KMS-11 (cell line): ENCODE results near the gene TRAFD1.

Source experiments
- H2AFZ ChIP-seq: fragments of 200-600 bp; sonication (generic); 2 replicates; pipeline ENCODE4 v1.6.1; 2016; ENCODE audit warnings: antibody characterized with exemption, mixed run types, low read depth
- H3K27ac ChIP-seq: fragments of 200-600 bp; sonication (generic); 2 replicates; pipeline ENCODE4 v1.6.1; 2016; ENCODE audit warnings: mild to moderate bottlenecking, mixed run types
- H3K27me3 ChIP-seq: fragments of 200-600 bp; sonication (generic); 2 replicates; pipeline ENCODE4 v1.6.1; 2017; ENCODE audit warnings: mild to moderate bottlenecking, low read depth, mixed run types, moderate library complexity; ENCODE audit not compliant: insufficient read depth
- H3K36me3 ChIP-seq: fragments of 200-600 bp; sonication (generic); 2 replicates; pipeline ENCODE4 v1.6.1; 2017; ENCODE audit warnings: mild to moderate bottlenecking, mixed run types; ENCODE audit not compliant: insufficient read depth
- H3K4me1 ChIP-seq: fragments of 200-600 bp; sonication (generic); 2 replicates; pipeline ENCODE4 v1.6.1; 2016; ENCODE audit warnings: mild to moderate bottlenecking, low read depth, mixed run types; ENCODE audit not compliant: poor library complexity, severe bottlenecking
- H3K4me2 ChIP-seq: fragments of 200-600 bp; sonication (generic); 2 replicates; pipeline ENCODE4 v1.7.0; 2016; ENCODE audit warnings: mild to moderate bottlenecking, mixed run types
- H3K4me3 ChIP-seq: fragments of 200-600 bp; sonication (generic); IDR thresholded peaks from 2 replicates; pipeline ENCODE4 v1.6.1; 2017; ENCODE audit warnings: low read depth, low read length, mixed read lengths; ENCODE audit not compliant: insufficient read depth
- H3K79me2 ChIP-seq: fragments of 200-600 bp; sonication (generic); 2 replicates; pipeline ENCODE4 v1.6.1; 2016; ENCODE audit warnings: low read depth, mixed run types; ENCODE audit not compliant: insufficient read depth
- H3K9ac ChIP-seq: fragments of 200-600 bp; sonication (generic); 2 replicates; pipeline ENCODE4 v1.6.1; 2016; ENCODE audit warnings: mild to moderate bottlenecking, mixed run types
- H4K20me1 ChIP-seq: fragments of 200-600 bp; sonication (generic); 2 replicates; pipeline ENCODE4 v1.6.1; 2016; ENCODE audit warnings: mild to moderate bottlenecking, mixed run types; ENCODE audit not compliant: insufficient read depth
- CTCF ChIP-seq: fragments of 200-600 bp; sonication (generic); conservative IDR thresholded peaks from 2 replicates; pipeline ENCODE4 v1.6.1; 2017; ENCODE audit warnings: low read depth, mild to moderate bottlenecking, antibody characterized with exemption, low read length, moderate library complexity, mixed read lengths

TRAFD1 gene

GRCh38 chr12:112190231-112191025, 65.1 kb downstream of the TRAFD1 start:
- Histone ChIP-seq H3K4me3 (no peak overlapping the region), H3K4me1 (no peaks in the 10 kb centered on the region), H3K9ac (no peak overlapping the region), H3K4me2 (no peak overlapping the region), H3K36me3 (no peaks in the 10 kb centered on the region), H2AFZ (no peak overlapping the region), H3K27me3 (no peaks in the 10 kb centered on the region), H3K27ac (no peak overlapping the region), H3K79me2 (no peaks in the 10 kb centered on the region), H4K20me1 (no peaks in the 10 kb centered on the region)
- TF ChIP-seq CTCF: no peak

GRCh38 chr12:112191201-112191600, 65.8 kb downstream of the TRAFD1 start:
- no peak overlapping the region for H3K4me2 ChIP-seq
- H3K36me3 ChIP-seq: no peaks in the 10 kb centered on the region
- H3K4me1 ChIP-seq: no peaks in the 10 kb centered on the region

GRCh38 chr12:112191840-112192321, 66.5 kb downstream of the TRAFD1 start:
- Histone ChIP-seq H4K20me1 (no peaks in the 10 kb centered on the region), H3K4me1 (no peaks in the 10 kb centered on the region), H3K9ac (no peak overlapping the region), H3K4me3 (no peak overlapping the region), H3K36me3 (no peaks in the 10 kb centered on the region), H3K4me2 (no peak overlapping the region), H2AFZ (no peak overlapping the region), H3K27me3 (no peaks in the 10 kb centered on the region), H3K27ac (no peak overlapping the region), H3K79me2 (no peaks in the 10 kb centered on the region)
- no peak for TF ChIP-seq CTCF

More at GRCh38 chr12:112191201-112191600, 65.8 kb downstream of the TRAFD1 start:
- H2AFZ ChIP-seq: no peak overlapping the region
- no peaks in the 10 kb centered on the region for H3K79me2 ChIP-seq
- H3K4me3 ChIP-seq: no peak overlapping the region
- H3K9ac ChIP-seq: no peak overlapping the region
- TF ChIP-seq CTCF: no peak
- H4K20me1 ChIP-seq: no peaks in the 10 kb centered on the region
- H3K27me3 ChIP-seq: no peaks in the 10 kb centered on the region
- H3K27ac ChIP-seq: no peak overlapping the region

GRCh38 chr12:112192475-112192874, 67.1 kb downstream of the TRAFD1 start:
- Histone ChIP-seq H3K36me3 (no peaks in the 10 kb centered on the region), H3K27ac (no peak overlapping the region), H2AFZ (no peak overlapping the region), H3K27me3 (no peaks in the 10 kb centered on the region), H3K9ac (no peak overlapping the region), H4K20me1 (no peaks in the 10 kb centered on the region), H3K4me1 (no peaks in the 10 kb centered on the region), H3K79me2 (no peaks in the 10 kb centered on the region), H3K4me3 (no peak overlapping the region), H3K4me2 (no peak overlapping the region)
- no peak for TF ChIP-seq CTCF
